GM23338 (cell line): Measurements from ENCODE around the gene CTNNA2. TPM values are rescaled to one million over a fixed set of nuclear protein-coding genes. Genes with fewer than 3 reads are reported as not detected.

Source experiments
- ATAC-seq: fragments of 200-7000 bp; cut with Tn5 transposase; 3 replicates; pipeline ENCODE4 v1.9.1; 2020
- DNase-seq: peaks from one replicate; pipeline ENCODE4 v3.0.0-alpha.2; 2015; ENCODE audit warnings: low spot score
- H2AFZ ChIP-seq: fragments of 200-600 bp; sonication (generic); 2 replicates; pipeline ENCODE4 v1.8.0; 2016; ENCODE audit warnings: antibody characterized with exemption, mild to moderate bottlenecking, moderate library complexity
- H3F3A ChIP-seq: fragments of 200-600 bp; sonication (generic); replicated peaks from 2 replicates; pipeline ENCODE4 v1.8.0; 2017; ENCODE audit warnings: antibody characterized with exemption, mixed run types, low read depth
- H3K27ac ChIP-seq: fragments of 200-600 bp; sonication (generic); 2 replicates; pipeline ENCODE4 v1.6.1; 2016; ENCODE audit warnings: low read depth
- H3K27me3 ChIP-seq: fragments of 200-600 bp; sonication (generic); 2 replicates; pipeline ENCODE4 v1.8.0; 2016; ENCODE audit warnings: mild to moderate bottlenecking, mixed run types, moderate library complexity; ENCODE audit not compliant: insufficient read depth
- H3K36me3 ChIP-seq: fragments of 200-600 bp; sonication (generic); 2 replicates; pipeline ENCODE4 v1.8.0; 2016; ENCODE audit warnings: mild to moderate bottlenecking; ENCODE audit not compliant: insufficient read depth
- H3K4me1 ChIP-seq: fragments of 200-600 bp; sonication (generic); 2 replicates; pipeline ENCODE4 v1.8.0; 2016; ENCODE audit warnings: mild to moderate bottlenecking, moderate library complexity; ENCODE audit not compliant: insufficient read depth
- H3K4me2 ChIP-seq: fragments of 200-600 bp; sonication (generic); 2 replicates; pipeline ENCODE4 v1.7.1; 2017; ENCODE audit warnings: mixed run types
- H3K4me3 ChIP-seq: fragments of 200-600 bp; sonication (generic); 2 replicates; pipeline ENCODE4 v1.6.1; 2016; ENCODE audit warnings: mixed run types
- H3K79me2 ChIP-seq: fragments of 200-600 bp; sonication (generic); replicated peaks from 2 replicates; pipeline ENCODE4 v1.8.0; 2017; ENCODE audit warnings: mild to moderate bottlenecking; ENCODE audit not compliant: insufficient read depth
- H3K9me2 ChIP-seq: fragments of 200-600 bp; sonication (generic); 2 replicates; pipeline ENCODE4 v1.8.0; 2017; ENCODE audit not compliant: insufficient read depth
- H4K20me1 ChIP-seq: fragments of 200-600 bp; sonication (generic); replicated peaks from 2 replicates; pipeline ENCODE4 v1.8.0; 2017; ENCODE audit warnings: mild to moderate bottlenecking; ENCODE audit not compliant: insufficient read depth
- H3K27ac Mint-ChIP-seq: 2 replicates; pipeline ENCODE4 v1.8.0; 2020; ENCODE audit warnings: inconsistent platforms, mild to moderate bottlenecking, moderate library complexity, mixed read lengths
- H3K27me3 Mint-ChIP-seq: 3 replicates; pipeline ENCODE4 v1.8.0; 2022; ENCODE audit warnings: low read depth, mild to moderate bottlenecking, moderate library complexity, mixed read lengths, inconsistent platforms; ENCODE audit not compliant: insufficient read depth, poor library complexity
- H3K36me3 Mint-ChIP-seq: 3 replicates; pipeline ENCODE4 v1.8.0; 2021; ENCODE audit warnings: low read depth, mild to moderate bottlenecking, inconsistent platforms, moderate library complexity, mixed read lengths
- H3K4me1 Mint-ChIP-seq: 3 replicates; pipeline ENCODE4 v1.8.0; 2020; ENCODE audit warnings: mild to moderate bottlenecking, inconsistent platforms, mixed read lengths
- H3K4me3 Mint-ChIP-seq: 3 replicates; pipeline ENCODE4 v1.8.0; 2021; ENCODE audit warnings: moderate library complexity, mild to moderate bottlenecking, inconsistent platforms, mixed read lengths
- H3K9me3 Mint-ChIP-seq: 3 replicates; pipeline ENCODE4 v1.8.0; 2020; ENCODE audit warnings: moderate library complexity, mild to moderate bottlenecking, inconsistent platforms, mixed read lengths
- CREB1 ChIP-seq: fragments of 250-450 bp; sonication (Bioruptor Pico); IDR thresholded peaks from 2 replicates; pipeline ENCODE4 v1.5.0; 2020; ENCODE audit warnings: low read depth, mild to moderate bottlenecking, moderate library complexity
- EZH2 ChIP-seq: fragments of 200-600 bp; sonication (generic); IDR thresholded peaks from one replicate; pipeline ENCODE4 v1.8.0; 2017; ENCODE audit warnings: antibody characterized with exemption, mild to moderate bottlenecking, low read depth; ENCODE audit not compliant: unreplicated experiment
- EZH2phosphoT487 ChIP-seq: fragments of 200-600 bp; sonication (generic); IDR thresholded peaks from one replicate; pipeline ENCODE4 v1.8.1; 2018; ENCODE audit warnings: antibody characterized with exemption; ENCODE audit not compliant: unreplicated experiment
- JUNB ChIP-seq: IDR thresholded peaks from one replicate; pipeline ENCODE4 v1.6.1; 2016; ENCODE audit warnings: antibody characterized with exemption; ENCODE audit not compliant: unreplicated experiment
- NANOG ChIP-seq: IDR thresholded peaks from 2 replicates; pipeline ENCODE4 v1.6.1; 2016; ENCODE audit warnings: antibody characterized with exemption, borderline replicate concordance
- POLR2AphosphoS5 ChIP-seq: IDR thresholded peaks from 2 replicates; pipeline ENCODE4 v1.6.1; 2016; ENCODE audit warnings: antibody characterized with exemption, low read depth
- STAT1 ChIP-seq: IDR thresholded peaks from one replicate; pipeline ENCODE4 v1.6.1; 2016; ENCODE audit warnings: antibody characterized with exemption; ENCODE audit not compliant: unreplicated experiment
- ZNF114 ChIP-seq: fragments of 250-450 bp; sonication (Bioruptor Pico); IDR thresholded peaks from 2 replicates; pipeline ENCODE4 v1.5.0; 2020; ENCODE audit warnings: mild to moderate bottlenecking, moderate library complexity
- ZNF331 ChIP-seq: fragments of 250-450 bp; sonication (Bioruptor Pico); IDR thresholded peaks from 2 replicates; pipeline ENCODE4 v1.5.0; 2020; ENCODE audit warnings: low read depth, mild to moderate bottlenecking, moderate library complexity
- polyA plus RNA-seq: library from polyadenylated mRNA; unstranded; fragments of >200 nt; fragmentation: Nextera tagmentation; extraction: Ambion mirVana; gene quantifications from 2 replicates; pipeline ENCODE4 v1.2.1, GENCODE V29; 2016
- total RNA-seq: library from RNA; depleted of rRNA; stranded (reverse); fragments of >200 nt; shearing (Covaris generic); gene quantifications from 2 replicates; pipeline ENCODE4 v1.2.3, GENCODE V29; 2014
- TF ChIP-seq, protein P1 (sequence below): IDR thresholded peaks from 2 replicates; pipeline ENCODE4 v1.6.1; 2016; ENCODE audit warnings: antibody characterized with exemption
- TF ChIP-seq, protein P2 (sequence below), 2 experiments: fragments of 200-600 bp in 1 of 2; sonication (generic) in 1 of 2; conservative IDR thresholded peaks; 2 replicates each; pipeline versions ENCODE4 v1.5.1 to v1.6.1; 2016 to 2017; ENCODE audit warnings: antibody characterized with exemption in 2 of 2, low read depth in 2 of 2, mild to moderate bottlenecking in 2 of 2, moderate library complexity in 1 of 2
- TF ChIP-seq, protein P3 (sequence below): fragments of 250-450 bp; sonication (Bioruptor Pico); IDR thresholded peaks from 2 replicates; pipeline ENCODE4 v1.5.0; 2020; ENCODE audit warnings: mild to moderate bottlenecking, moderate library complexity
- TF ChIP-seq, protein P4 (sequence below): IDR thresholded peaks from one replicate; pipeline ENCODE4 v1.6.1; 2018; ENCODE audit warnings: antibody characterized with exemption; ENCODE audit not compliant: unreplicated experiment

The CTNNA2 gene
- total and polyA plus RNA-seq, 2 experiments from 2014 or later = 6.4 to 15.6 TPM

DNA sequence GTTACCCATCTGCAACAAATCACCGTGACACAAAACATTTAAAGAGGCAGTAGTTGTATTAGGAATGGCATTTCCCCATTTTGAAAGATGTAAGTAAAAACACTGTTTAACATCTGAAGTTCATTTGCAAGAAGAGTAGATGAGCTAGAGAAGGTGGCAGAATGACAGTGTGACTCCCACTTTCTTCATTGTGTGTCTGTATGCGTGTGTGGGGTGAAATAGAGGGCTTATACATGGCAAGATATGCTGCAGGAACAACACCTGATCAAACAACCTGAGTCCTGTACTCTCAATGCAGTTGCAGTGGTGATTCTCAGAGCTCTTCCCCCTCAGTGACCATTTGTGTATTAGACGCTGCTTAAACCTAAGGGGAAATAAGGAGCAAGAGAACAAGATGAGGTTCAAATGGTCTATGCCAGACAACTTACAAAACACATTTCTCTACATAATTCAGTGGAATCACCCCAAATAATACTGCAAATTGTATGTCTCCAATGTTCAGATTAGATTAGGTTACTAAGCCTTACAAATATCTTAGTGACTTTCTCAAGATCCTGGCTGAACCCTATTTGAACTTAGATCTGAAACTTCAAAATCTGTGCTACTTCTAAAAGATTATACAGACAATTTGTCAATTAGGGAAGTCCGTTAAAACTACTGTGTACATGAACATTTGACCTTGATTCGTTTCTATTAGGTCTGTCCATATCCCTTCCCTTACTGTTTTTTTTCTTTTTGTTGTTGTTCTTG lies 561.6 kb downstream of the CTNNA2 start:
- Histone ChIP-seq H3K4me2 (no peak overlapping the region), H4K20me1 (no peaks in the 10 kb centered on the region), H3K4me3 (no peak overlapping the region), H3K27ac (no peak overlapping the region), H2AFZ (no peak overlapping the region), H3K79me2 (no peaks in the 10 kb centered on the region), H3K9me2 (no peaks in the 10 kb centered on the region), H3K36me3 (no peaks in the 10 kb centered on the region), H3K27me3 (no peaks in the 10 kb centered on the region), H3F3A (no peaks in the 10 kb centered on the region), H3K4me1 (no peaks in the 10 kb centered on the region)
- peaks cover 3% of the 10 kb centered on the region; the same call in 2 of the 3 replicates for H3K9me3 Mint-ChIP-seq
- no peaks in the 10 kb centered on the region for H3K27me3 Mint-ChIP-seq
- H3K4me1 Mint-ChIP-seq = no peaks in the 10 kb centered on the region; the same call in 1 of the 3 replicates
- no peak for ATAC-seq
- H3K36me3 Mint-ChIP-seq = 0 out of 3 replicates have a peak, but pooled peaks cover 3% of the 10 kb centered on the region
- no peak for DNase-seq
- no peak overlapping the region for H3K4me3 Mint-ChIP-seq
- H3K27ac Mint-ChIP-seq = no peak overlapping the region
- TF ChIP-seq, protein P1, sequence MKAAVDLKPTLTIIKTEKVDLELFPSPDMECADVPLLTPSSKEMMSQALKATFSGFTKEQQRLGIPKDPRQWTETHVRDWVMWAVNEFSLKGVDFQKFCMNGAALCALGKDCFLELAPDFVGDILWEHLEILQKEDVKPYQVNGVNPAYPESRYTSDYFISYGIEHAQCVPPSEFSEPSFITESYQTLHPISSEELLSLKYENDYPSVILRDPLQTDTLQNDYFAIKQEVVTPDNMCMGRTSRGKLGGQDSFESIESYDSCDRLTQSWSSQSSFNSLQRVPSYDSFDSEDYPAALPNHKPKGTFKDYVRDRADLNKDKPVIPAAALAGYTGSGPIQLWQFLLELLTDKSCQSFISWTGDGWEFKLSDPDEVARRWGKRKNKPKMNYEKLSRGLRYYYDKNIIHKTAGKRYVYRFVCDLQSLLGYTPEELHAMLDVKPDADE = no peak
- no peak for TF ChIP-seq STAT1
- no peak for TF ChIP-seq JUNB
- TF ChIP-seq ZNF331 (CRISPR knock-in tag) = no peak
- TF ChIP-seq CREB1 (CRISPR knock-in tag) = no peak
- TF ChIP-seq, protein P2, sequence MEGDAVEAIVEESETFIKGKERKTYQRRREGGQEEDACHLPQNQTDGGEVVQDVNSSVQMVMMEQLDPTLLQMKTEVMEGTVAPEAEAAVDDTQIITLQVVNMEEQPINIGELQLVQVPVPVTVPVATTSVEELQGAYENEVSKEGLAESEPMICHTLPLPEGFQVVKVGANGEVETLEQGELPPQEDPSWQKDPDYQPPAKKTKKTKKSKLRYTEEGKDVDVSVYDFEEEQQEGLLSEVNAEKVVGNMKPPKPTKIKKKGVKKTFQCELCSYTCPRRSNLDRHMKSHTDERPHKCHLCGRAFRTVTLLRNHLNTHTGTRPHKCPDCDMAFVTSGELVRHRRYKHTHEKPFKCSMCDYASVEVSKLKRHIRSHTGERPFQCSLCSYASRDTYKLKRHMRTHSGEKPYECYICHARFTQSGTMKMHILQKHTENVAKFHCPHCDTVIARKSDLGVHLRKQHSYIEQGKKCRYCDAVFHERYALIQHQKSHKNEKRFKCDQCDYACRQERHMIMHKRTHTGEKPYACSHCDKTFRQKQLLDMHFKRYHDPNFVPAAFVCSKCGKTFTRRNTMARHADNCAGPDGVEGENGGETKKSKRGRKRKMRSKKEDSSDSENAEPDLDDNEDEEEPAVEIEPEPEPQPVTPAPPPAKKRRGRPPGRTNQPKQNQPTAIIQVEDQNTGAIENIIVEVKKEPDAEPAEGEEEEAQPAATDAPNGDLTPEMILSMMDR (conservative IDR thresholded peaks at IDR 0.05; ENCODE audit: low read depth in 2 of 2) = no peak
- no peak for TF ChIP-seq POLR2AphosphoS5
- TF ChIP-seq, protein P3, sequence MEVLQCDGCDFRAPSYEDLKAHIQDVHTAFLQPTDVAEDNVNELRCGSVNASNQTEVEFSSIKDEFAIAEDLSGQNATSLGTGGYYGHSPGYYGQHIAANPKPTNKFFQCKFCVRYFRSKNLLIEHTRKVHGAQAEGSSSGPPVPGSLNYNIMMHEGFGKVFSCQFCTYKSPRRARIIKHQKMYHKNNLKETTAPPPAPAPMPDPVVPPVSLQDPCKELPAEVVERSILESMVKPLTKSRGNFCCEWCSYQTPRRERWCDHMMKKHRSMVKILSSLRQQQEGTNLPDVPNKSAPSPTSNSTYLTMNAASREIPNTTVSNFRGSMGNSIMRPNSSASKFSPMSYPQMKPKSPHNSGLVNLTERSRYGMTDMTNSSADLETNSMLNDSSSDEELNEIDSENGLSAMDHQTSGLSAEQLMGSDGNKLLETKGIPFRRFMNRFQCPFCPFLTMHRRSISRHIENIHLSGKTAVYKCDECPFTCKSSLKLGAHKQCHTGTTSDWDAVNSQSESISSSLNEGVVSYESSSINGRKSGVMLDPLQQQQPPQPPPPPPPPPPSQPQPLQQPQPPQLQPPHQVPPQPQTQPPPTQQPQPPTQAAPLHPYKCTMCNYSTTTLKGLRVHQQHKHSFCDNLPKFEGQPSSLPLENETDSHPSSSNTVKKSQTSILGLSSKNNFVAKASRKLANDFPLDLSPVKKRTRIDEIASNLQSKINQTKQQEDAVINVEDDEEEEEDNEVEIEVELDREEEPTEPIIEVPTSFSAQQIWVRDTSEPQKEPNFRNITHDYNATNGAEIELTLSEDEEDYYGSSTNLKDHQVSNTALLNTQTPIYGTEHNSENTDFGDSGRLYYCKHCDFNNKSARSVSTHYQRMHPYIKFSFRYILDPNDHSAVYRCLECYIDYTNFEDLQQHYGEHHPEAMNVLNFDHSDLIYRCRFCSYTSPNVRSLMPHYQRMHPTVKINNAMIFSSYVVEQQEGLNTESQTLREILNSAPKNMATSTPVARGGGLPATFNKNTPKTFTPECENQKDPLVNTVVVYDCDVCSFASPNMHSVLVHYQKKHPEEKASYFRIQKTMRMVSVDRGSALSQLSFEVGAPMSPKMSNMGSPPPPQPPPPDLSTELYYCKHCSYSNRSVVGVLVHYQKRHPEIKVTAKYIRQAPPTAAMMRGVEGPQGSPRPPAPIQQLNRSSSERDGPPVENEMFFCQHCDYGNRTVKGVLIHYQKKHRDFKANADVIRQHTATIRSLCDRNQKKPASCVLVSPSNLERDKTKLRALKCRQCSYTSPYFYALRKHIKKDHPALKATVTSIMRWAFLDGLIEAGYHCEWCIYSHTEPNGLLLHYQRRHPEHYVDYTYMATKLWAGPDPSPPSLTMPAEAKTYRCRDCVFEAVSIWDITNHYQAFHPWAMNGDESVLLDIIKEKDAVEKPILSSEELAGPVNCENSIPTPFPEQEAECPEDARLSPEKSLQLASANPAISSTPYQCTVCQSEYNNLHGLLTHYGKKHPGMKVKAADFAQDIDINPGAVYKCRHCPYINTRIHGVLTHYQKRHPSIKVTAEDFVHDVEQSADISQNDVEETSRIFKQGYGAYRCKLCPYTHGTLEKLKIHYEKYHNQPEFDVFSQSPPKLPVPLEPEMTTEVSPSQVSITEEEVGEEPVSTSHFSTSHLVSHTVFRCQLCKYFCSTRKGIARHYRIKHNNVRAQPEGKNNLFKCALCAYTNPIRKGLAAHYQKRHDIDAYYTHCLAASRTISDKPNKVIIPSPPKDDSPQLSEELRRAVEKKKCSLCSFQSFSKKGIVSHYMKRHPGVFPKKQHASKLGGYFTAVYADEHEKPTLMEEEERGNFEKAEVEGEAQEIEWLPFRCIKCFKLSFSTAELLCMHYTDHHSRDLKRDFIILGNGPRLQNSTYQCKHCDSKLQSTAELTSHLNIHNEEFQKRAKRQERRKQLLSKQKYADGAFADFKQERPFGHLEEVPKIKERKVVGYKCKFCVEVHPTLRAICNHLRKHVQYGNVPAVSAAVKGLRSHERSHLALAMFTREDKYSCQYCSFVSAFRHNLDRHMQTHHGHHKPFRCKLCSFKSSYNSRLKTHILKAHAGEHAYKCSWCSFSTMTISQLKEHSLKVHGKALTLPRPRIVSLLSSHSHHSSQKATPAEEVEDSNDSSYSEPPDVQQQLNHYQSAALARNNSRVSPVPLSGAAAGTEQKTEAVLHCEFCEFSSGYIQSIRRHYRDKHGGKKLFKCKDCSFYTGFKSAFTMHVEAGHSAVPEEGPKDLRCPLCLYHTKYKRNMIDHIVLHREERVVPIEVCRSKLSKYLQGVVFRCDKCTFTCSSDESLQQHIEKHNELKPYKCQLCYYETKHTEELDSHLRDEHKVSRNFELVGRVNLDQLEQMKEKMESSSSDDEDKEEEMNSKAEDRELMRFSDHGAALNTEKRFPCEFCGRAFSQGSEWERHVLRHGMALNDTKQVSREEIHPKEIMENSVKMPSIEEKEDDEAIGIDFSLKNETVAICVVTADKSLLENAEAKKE (CRISPR knock-in tag) = no peak
- TF ChIP-seq, protein P4, sequence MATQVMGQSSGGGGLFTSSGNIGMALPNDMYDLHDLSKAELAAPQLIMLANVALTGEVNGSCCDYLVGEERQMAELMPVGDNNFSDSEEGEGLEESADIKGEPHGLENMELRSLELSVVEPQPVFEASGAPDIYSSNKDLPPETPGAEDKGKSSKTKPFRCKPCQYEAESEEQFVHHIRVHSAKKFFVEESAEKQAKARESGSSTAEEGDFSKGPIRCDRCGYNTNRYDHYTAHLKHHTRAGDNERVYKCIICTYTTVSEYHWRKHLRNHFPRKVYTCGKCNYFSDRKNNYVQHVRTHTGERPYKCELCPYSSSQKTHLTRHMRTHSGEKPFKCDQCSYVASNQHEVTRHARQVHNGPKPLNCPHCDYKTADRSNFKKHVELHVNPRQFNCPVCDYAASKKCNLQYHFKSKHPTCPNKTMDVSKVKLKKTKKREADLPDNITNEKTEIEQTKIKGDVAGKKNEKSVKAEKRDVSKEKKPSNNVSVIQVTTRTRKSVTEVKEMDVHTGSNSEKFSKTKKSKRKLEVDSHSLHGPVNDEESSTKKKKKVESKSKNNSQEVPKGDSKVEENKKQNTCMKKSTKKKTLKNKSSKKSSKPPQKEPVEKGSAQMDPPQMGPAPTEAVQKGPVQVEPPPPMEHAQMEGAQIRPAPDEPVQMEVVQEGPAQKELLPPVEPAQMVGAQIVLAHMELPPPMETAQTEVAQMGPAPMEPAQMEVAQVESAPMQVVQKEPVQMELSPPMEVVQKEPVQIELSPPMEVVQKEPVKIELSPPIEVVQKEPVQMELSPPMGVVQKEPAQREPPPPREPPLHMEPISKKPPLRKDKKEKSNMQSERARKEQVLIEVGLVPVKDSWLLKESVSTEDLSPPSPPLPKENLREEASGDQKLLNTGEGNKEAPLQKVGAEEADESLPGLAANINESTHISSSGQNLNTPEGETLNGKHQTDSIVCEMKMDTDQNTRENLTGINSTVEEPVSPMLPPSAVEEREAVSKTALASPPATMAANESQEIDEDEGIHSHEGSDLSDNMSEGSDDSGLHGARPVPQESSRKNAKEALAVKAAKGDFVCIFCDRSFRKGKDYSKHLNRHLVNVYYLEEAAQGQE = no peak
- no peak for TF ChIP-seq NANOG
- no peak for TF ChIP-seq ZNF114 (CRISPR knock-in tag)
- TF ChIP-seq EZH2 = no peak
- TF ChIP-seq EZH2phosphoT487 = no peak
